HEK293 (cell line): ENCODE data around the gene LDB2.

Source experiments
- GLI4 ChIP-seq: fragments of 450-650 bp; formaldehyde crosslinking; IDR thresholded peaks from 2 replicates; pipeline ENCODE4 v1.5.1; 2016; ENCODE audit warnings: missing biosample characterization, missing genetic modification characterization
- OSR2 ChIP-seq: fragments of 450-650 bp; formaldehyde crosslinking; IDR thresholded peaks from 2 replicates; pipeline ENCODE4 v1.5.1; 2016; ENCODE audit warnings: missing biosample characterization, missing genetic modification characterization
- PATZ1 ChIP-seq: fragments of 450-650 bp; formaldehyde crosslinking; IDR thresholded peaks from 2 replicates; pipeline ENCODE4 v1.5.1; 2016; ENCODE audit warnings: missing biosample characterization, missing genetic modification characterization
- ZFP3 ChIP-seq: fragments of 450-650 bp; formaldehyde crosslinking; IDR thresholded peaks from 2 replicates; pipeline ENCODE4 v1.5.1; 2016; ENCODE audit warnings: low read depth, missing biosample characterization, missing genetic modification characterization
- ZNF184 ChIP-seq: fragments of 450-650 bp; IDR thresholded peaks from 2 replicates; pipeline ENCODE4 v1.5.1; 2018; ENCODE audit warnings: missing biosample characterization, mild to moderate bottlenecking, missing genetic modification characterization
- ZNF211 ChIP-seq: fragments of 450-650 bp; formaldehyde crosslinking; IDR thresholded peaks from 2 replicates; pipeline ENCODE4 v1.5.1; 2016; ENCODE audit warnings: low read depth, missing biosample characterization, missing genetic modification characterization
- ZNF501 ChIP-seq: fragments of 450-650 bp; formaldehyde crosslinking; IDR thresholded peaks from 2 replicates; pipeline ENCODE4 v1.5.1; 2016; ENCODE audit warnings: missing biosample characterization, missing genetic modification characterization
- ZNF768 ChIP-seq: fragments of 450-650 bp; formaldehyde crosslinking; IDR thresholded peaks from 2 replicates; pipeline ENCODE4 v1.5.1; 2018; ENCODE audit warnings: missing biosample characterization, mild to moderate bottlenecking, missing genetic modification characterization
- ZNF792 ChIP-seq: fragments of 450-650 bp; formaldehyde crosslinking; IDR thresholded peaks from 2 replicates; pipeline ENCODE4 v1.5.1; 2016; ENCODE audit warnings: missing biosample characterization, missing genetic modification characterization
- TF ChIP-seq, protein P1 (sequence below): fragments of 450-650 bp; formaldehyde crosslinking; IDR thresholded peaks from 2 replicates; pipeline ENCODE4 v1.5.1; 2016; ENCODE audit warnings: missing biosample characterization, missing genetic modification characterization
- TF ChIP-seq, protein P2 (sequence below): fragments of 450-650 bp; formaldehyde crosslinking; IDR thresholded peaks from 2 replicates; pipeline ENCODE4 v1.5.1; 2016; ENCODE audit warnings: missing biosample characterization, missing genetic modification characterization

DNA sequence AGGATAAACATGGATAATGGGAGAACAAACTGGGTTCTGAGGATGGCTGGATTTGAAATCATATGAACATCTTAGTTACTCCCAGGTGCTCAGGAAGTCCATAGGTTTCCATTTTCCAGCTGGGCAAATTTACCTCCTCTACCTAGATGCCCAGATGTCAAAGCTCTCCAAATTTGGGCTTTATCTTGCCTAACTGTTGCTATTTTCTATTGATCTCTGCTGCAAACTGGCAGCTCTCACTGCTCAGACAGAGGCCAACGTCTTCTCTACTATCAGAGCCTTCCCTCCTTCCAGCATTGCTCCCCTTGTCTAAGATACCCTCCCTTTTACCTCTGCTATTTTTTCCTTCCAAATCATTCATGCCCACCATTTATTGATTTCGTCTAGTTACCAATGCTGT, 62.1 kb downstream of the LDB2 start:
- TF ChIP-seq GLI4 (tag by site-specific recombination) (no peak), ZNF768 (tag by site-specific recombination) (no peak), ZFP3 (tag by site-specific recombination) (no peak), ZNF501 (no peak), ZNF211 (tag by site-specific recombination) (no peak), ZNF792 (tag by site-specific recombination) (no peak), ZNF184 (tag by site-specific recombination) (no peak), OSR2 (tag by site-specific recombination) (no peak), PATZ1 (tag by site-specific recombination) (no peak)
- TF ChIP-seq, protein P1, sequence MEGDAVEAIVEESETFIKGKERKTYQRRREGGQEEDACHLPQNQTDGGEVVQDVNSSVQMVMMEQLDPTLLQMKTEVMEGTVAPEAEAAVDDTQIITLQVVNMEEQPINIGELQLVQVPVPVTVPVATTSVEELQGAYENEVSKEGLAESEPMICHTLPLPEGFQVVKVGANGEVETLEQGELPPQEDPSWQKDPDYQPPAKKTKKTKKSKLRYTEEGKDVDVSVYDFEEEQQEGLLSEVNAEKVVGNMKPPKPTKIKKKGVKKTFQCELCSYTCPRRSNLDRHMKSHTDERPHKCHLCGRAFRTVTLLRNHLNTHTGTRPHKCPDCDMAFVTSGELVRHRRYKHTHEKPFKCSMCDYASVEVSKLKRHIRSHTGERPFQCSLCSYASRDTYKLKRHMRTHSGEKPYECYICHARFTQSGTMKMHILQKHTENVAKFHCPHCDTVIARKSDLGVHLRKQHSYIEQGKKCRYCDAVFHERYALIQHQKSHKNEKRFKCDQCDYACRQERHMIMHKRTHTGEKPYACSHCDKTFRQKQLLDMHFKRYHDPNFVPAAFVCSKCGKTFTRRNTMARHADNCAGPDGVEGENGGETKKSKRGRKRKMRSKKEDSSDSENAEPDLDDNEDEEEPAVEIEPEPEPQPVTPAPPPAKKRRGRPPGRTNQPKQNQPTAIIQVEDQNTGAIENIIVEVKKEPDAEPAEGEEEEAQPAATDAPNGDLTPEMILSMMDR (tag by site-specific recombination): no peak
- TF ChIP-seq, protein P2, sequence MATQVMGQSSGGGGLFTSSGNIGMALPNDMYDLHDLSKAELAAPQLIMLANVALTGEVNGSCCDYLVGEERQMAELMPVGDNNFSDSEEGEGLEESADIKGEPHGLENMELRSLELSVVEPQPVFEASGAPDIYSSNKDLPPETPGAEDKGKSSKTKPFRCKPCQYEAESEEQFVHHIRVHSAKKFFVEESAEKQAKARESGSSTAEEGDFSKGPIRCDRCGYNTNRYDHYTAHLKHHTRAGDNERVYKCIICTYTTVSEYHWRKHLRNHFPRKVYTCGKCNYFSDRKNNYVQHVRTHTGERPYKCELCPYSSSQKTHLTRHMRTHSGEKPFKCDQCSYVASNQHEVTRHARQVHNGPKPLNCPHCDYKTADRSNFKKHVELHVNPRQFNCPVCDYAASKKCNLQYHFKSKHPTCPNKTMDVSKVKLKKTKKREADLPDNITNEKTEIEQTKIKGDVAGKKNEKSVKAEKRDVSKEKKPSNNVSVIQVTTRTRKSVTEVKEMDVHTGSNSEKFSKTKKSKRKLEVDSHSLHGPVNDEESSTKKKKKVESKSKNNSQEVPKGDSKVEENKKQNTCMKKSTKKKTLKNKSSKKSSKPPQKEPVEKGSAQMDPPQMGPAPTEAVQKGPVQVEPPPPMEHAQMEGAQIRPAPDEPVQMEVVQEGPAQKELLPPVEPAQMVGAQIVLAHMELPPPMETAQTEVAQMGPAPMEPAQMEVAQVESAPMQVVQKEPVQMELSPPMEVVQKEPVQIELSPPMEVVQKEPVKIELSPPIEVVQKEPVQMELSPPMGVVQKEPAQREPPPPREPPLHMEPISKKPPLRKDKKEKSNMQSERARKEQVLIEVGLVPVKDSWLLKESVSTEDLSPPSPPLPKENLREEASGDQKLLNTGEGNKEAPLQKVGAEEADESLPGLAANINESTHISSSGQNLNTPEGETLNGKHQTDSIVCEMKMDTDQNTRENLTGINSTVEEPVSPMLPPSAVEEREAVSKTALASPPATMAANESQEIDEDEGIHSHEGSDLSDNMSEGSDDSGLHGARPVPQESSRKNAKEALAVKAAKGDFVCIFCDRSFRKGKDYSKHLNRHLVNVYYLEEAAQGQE (tag by site-specific recombination): no peak
